GDM1 (cell line): Measurements from ENCODE around the gene HSDL1.

Experiments
- DNase-seq: peaks from one replicate; lab custom pipeline; 2025; lab: John Stamatoyannopoulos, UW

HSDL1 gene

GRCh38 chr16:84082110-84082509 lies 62.9 kb downstream of the HSDL1 start:
- no peak for DNase-seq

GRCh38 chr16:84081446-84081989 lies 63.5 kb downstream of the HSDL1 start:
- DNase-seq: no peak

GRCh38 chr16:84080813-84081212 lies 64.2 kb downstream of the HSDL1 start:
- no peak for DNase-seq

- DNase-seq: no peak
Measured at GRCh38 chr16:84080378-84080777, 64.6 kb downstream of the HSDL1 start.

GRCh38 chr16:84079664-84080063 lies 65.3 kb downstream of the HSDL1 start:
- DNase-seq: no peak

GRCh38 chr16:84075376-84075775 lies 69.6 kb downstream of the HSDL1 start:
- DNase-seq: no peak

GRCh38 chr16:84074721-84075120 lies 70.3 kb downstream of the HSDL1 start:
- DNase-seq: no peak
